K562 (cell line): ENCODE measurements around the gene GPR4. TPM values are rescaled to one million over a fixed set of nuclear protein-coding genes. Genes with fewer than 3 reads are reported as not detected.
A peak's percentile ranks its signal among the peaks of the same experiment; 100 is the strongest.

Experiments
- ATAC-seq: fragments of 200-7000 bp; cut with Tn5 transposase; 3 replicates; pipeline ENCODE4 v1.9.1; 2020; ENCODE audit warnings: moderate library complexity
- BruUV-seq: library from RNA; stranded (reverse); fragments of 400-500 nt; replicated peaks from 2 replicates; lab custom pipeline; 2021; lab: Mats Ljungman, UMichigan
- CTCF ChIA-PET: fragments of 300-600 bp; formaldehyde crosslinking; extraction: SDS; loops from one replicate; lab custom pipeline; 2021; ENCODE audit warnings: low intra/inter-chr PET ratio; lab: Yijun Ruan, JAX
- POLR2A ChIA-PET: fragments of 300-600, 350-650 bp; sonication (Branson Sonifier 250); formaldehyde crosslinking; extraction: SDS; loops from one replicate; lab custom pipeline; 2021; ENCODE audit warnings: antibody characterized with exemption, inconsistent platforms; lab: Yijun Ruan, JAX
- DNase-seq, 4 experiments: peaks; one replicate each; pipeline versions ENCODE4 v3.0.0 to v3.0.0-alpha.2; 2011 to 2018; ENCODE audit warnings: low spot score in 3 of 4, mixed read lengths in 3 of 4; ENCODE audit errors: extremely low read depth in 1 of 4
- FAIRE-seq: peaks from 2 replicates; lab custom pipeline; 2011; peaks lifted over from hg19 to GRCh38; lab: Jason Lieb, UNC
- H2AFZ ChIP-seq: 2 replicates; pipeline ENCODE4 v1.6.0; 2011; ENCODE audit warnings: low read depth, low read length, control low read depth, inconsistent platforms
- H3K27ac ChIP-seq: fragments of 200-600 bp; 3 replicates; pipeline ENCODE4 v1.8.0; 2011; ENCODE audit warnings: low read depth, mild to moderate bottlenecking, control low read depth, inconsistent platforms, low read length, moderate library complexity, mixed read lengths; ENCODE audit errors: extremely low read depth
- H3K27me3 ChIP-seq, 2 experiments: fragments of 300-600 bp in 1 of 2; 2 replicates in 1 of 2; 3 replicates in 1 of 2; pipeline versions ENCODE4 v1.6.0 to v1.8.0; 2011; ENCODE audit warnings: inconsistent platforms in 2 of 2, low read length in 2 of 2, mild to moderate bottlenecking in 1 of 2, mixed read lengths in 1 of 2, moderate library complexity in 1 of 2; ENCODE audit not compliant: control insufficient read depth in 2 of 2, insufficient read depth in 2 of 2
- H3K36me3 ChIP-seq: fragments of 300-600 bp; 3 replicates; pipeline ENCODE4 v1.8.0; 2011; ENCODE audit warnings: mild to moderate bottlenecking, low read length, inconsistent platforms; ENCODE audit not compliant: control insufficient read depth, insufficient read depth
- H3K4me1 ChIP-seq, 2 experiments: fragments of 200-600 bp in 1 of 2; replicated peaks in 1 of 2; 2 replicates in 1 of 2; 3 replicates in 1 of 2; pipeline versions ENCODE4 v1.5.1 to v1.8.0; 2011; ENCODE audit warnings: inconsistent platforms in 2 of 2, low read length in 2 of 2, mild to moderate bottlenecking in 1 of 2, mixed read lengths in 1 of 2, moderate library complexity in 1 of 2; ENCODE audit not compliant: control insufficient read depth in 2 of 2, insufficient read depth in 2 of 2
- H3K4me2 ChIP-seq: 2 replicates; pipeline ENCODE4 v1.6.1; 2011; ENCODE audit warnings: low read length, control low read depth, inconsistent platforms, mixed read lengths; ENCODE audit not compliant: insufficient read depth
- H3K4me3 ChIP-seq: fragments of 200-600 bp; sonication (generic), shearing (Covaris generic); 2 replicates; pipeline ENCODE4 v1.5.1; 2016; ENCODE audit warnings: control low read depth, inconsistent platforms
- H3K79me2 ChIP-seq: fragments of 200-600 bp; 3 replicates; pipeline ENCODE4 v1.8.0; 2011; ENCODE audit warnings: low read length, inconsistent platforms; ENCODE audit not compliant: control insufficient read depth, insufficient read depth
- H3K9ac ChIP-seq, 2 experiments: 2 replicates each; pipeline versions ENCODE4 v1.6.0 to v1.6.1; 2011; ENCODE audit warnings: low read depth in 2 of 2, low read length in 2 of 2, control low read depth in 1 of 2, inconsistent platforms in 1 of 2, mild to moderate bottlenecking in 1 of 2, mixed read lengths in 1 of 2; ENCODE audit not compliant: insufficient read depth in 1 of 2
- H3K9me1 ChIP-seq: one replicate; pipeline ENCODE4 v1.6.0; 2011; ENCODE audit warnings: inconsistent platforms, mild to moderate bottlenecking, low read length, moderate library complexity; ENCODE audit not compliant: control insufficient read depth, insufficient read depth
- H3K9me3 ChIP-seq: replicated peaks from 2 replicates; pipeline ENCODE4 v1.5.1; 2011; ENCODE audit warnings: low read depth, low read length, inconsistent platforms; ENCODE audit not compliant: control insufficient read depth, insufficient read depth
- H4K20me1 ChIP-seq: replicated peaks from 2 replicates; pipeline ENCODE4 v1.6.1; 2011; ENCODE audit warnings: low read length, inconsistent platforms, mixed read lengths; ENCODE audit not compliant: control insufficient read depth, insufficient read depth
- BCOR ChIP-seq: fragments of 450-650 bp; IDR thresholded peaks from 2 replicates; pipeline ENCODE4 v1.6.1; 2016
- KDM1A ChIP-seq, 2 experiments: fragments of 450-650 bp; IDR thresholded peaks; 2 replicates each; pipeline ENCODE4 v1.6.1; 2016; ENCODE audit warnings: mild to moderate bottlenecking in 2 of 2
- MAZ ChIP-seq, 2 experiments: fragments of 450-650 bp in 1 of 2; sonication (generic) in 1 of 2; formaldehyde crosslinking; IDR thresholded peaks in 1 of 2; conservative IDR thresholded peaks in 1 of 2; 2 replicates each; pipeline versions ENCODE4 v1.4.0 to v1.5.0; 2020; ENCODE audit warnings: mild to moderate bottlenecking in 1 of 2, missing genetic modification reagents in 1 of 2
- NRF1 ChIP-seq, 2 experiments: fragments of 450-650 bp; IDR thresholded peaks in 1 of 2; conservative IDR thresholded peaks in 1 of 2; 2 replicates each; pipeline ENCODE4 v1.6.1; 2014; ENCODE audit warnings: mild to moderate bottlenecking in 2 of 2
- RBM25 ChIP-seq: fragments of 200-400 bp; formaldehyde crosslinking; IDR thresholded peaks from 2 replicates; pipeline ENCODE4 v1.6.1; 2018; ENCODE audit warnings: low read length, low read depth, moderate library complexity; ENCODE audit not compliant: severe bottlenecking
- SMARCA5 ChIP-seq: fragments of 450-650 bp; IDR thresholded peaks from 2 replicates; pipeline ENCODE4 v1.6.1; 2016
- SNAPC5 ChIP-seq: fragments of 250-450 bp; sonication (Bioruptor Pico); IDR thresholded peaks from 2 replicates; pipeline ENCODE4 v1.8.0; 2021; ENCODE audit warnings: moderate library complexity, mild to moderate bottlenecking, inconsistent platforms
- SPI1 ChIP-seq: IDR thresholded peaks from 2 replicates; pipeline ENCODE4 v1.6.1; 2011; ENCODE audit warnings: low read depth, low read length, control low read depth, borderline replicate concordance
- WGBS: fragments of 100-300 bp; shearing (Covaris generic); methylation state at CpG from one replicate; pipeline ENCODE4 v1.1.6; 2016; ENCODE audit warnings: low coverage, mixed read lengths; ENCODE audit not compliant: insufficient coverage; ENCODE audit errors: missing lambda C conversion rate; 5-methylcytosine and 5-hydroxymethylcytosine counted together
- in situ Hi-C: fragments of 300-500 bp; cut with MboI; formaldehyde crosslinking; loops from 4 replicates; pipeline ENCODE4 v1.15.0; 2018; ENCODE audit warnings: inconsistent platforms, mixed read lengths
- intact Hi-C: fragments of 100-400 bp; cut with micrococcal nuclease; formaldehyde crosslinking; loops from 2 replicates; pipeline ENCODE4 v1.14.2; 2022
- polyA plus RNA-seq, 8 experiments: library from polyadenylated mRNA; depleted of rRNA in 4 of 8; stranded (reverse) in 5 of 8; unstranded in 3 of 8; fragments of >200 nt; fragmentation: Nextera tagmentation in 2 of 8; fragmentation: Illumina TruSeq in 1 of 8; extraction: Ambion mirVana in 2 of 8; extraction: Trizol in 1 of 8; gene quantifications; 2 replicates each; pipeline versions ENCODE4 v1.2.1 to v1.2.3, GENCODE V29; 2011 to 2014; ENCODE audit warnings: inconsistent platforms in 1 of 8, missing spikeins in 1 of 8
- total RNA-seq, 7 experiments: library from RNA; depleted of rRNA in 6 of 7; stranded (reverse); fragments of >200 nt in 6 of 7; fragmentation: Illumina TruSeq in 2 of 7; extraction: Trizol in 2 of 7; gene quantifications; 2 replicates each; pipeline versions ENCODE4 v1.2.1 to v1.2.3, GENCODE V29; 2011 to 2021; ENCODE audit warnings: low replicate concordance in 1 of 7

Gene GPR4
- total and polyA plus RNA-seq, 9 of the 15 experiments (the other 6 are each of a cell fraction or from before 2014, with no cell fraction given): 0.03 to 0.09 (median 0.04) TPM; not detected in 5

GRCh38 chr19:45601115-45601514 lies 897 bp downstream of the GPR4 start (continued):
- no peak for TF ChIP-seq MAZ (CRISPR knock-in tag; conservative IDR thresholded peaks at IDR 0.05 in 1 of 2, IDR thresholded peaks at IDR 0.05 in 1 of 2)

GRCh38 chr19:45600340-45600885 lies 1.6 kb downstream of the GPR4 start:
- no peak overlapping the region for H3K9ac ChIP-seq
- no peak overlapping the region for H2AFZ ChIP-seq
- H3K36me3 ChIP-seq: no peaks in the 10 kb centered on the region
- H3K79me2 ChIP-seq: no peaks in the 10 kb centered on the region
- no peak overlapping the region for H3K27ac ChIP-seq
- WGBS: 13% methylated on average over 5 of the region's 5 CpGs
- in situ Hi-C loops: no loop called here
- ChIA-PET POLR2A (no interaction called here), CTCF (no interaction called here)
- FAIRE-seq (no peak), DNase-seq (no peak), ATAC-seq (no peak)
- intact Hi-C loops: no loop called here
- no TSS peak for BruUV-seq
- H3K4me3 ChIP-seq: no peak overlapping the region
- H3K9me3 ChIP-seq: no peaks in the 10 kb centered on the region
- peaks cover 3 to 15% of the 10 kb centered on the region in 2 experiments; a peak in 3 of 5 replicates for H3K4me1 ChIP-seq
- H3K27me3 ChIP-seq: peaks cover 41 to 54% of the 10 kb centered on the region in 2 experiments
- TF ChIP-seq KDM1A (IDR thresholded peaks at IDR 0.05): 0 out of 4 replicates have a peak, but pooled peaks of 1 of the 2 experiments have one; percentile 30
- TF ChIP-seq SNAPC5: no peak
- peak; percentile 92 for TF ChIP-seq RBM25
- TF ChIP-seq SPI1: 0 out of 2 replicates have a peak, but pooled peaks have one; percentile 36
- no peak for TF ChIP-seq NRF1 (conservative IDR thresholded peaks at IDR 0.05 in 1 of 2, IDR thresholded peaks at IDR 0.05 in 1 of 2)
- TF ChIP-seq BCOR: peak; percentile 70
- peak; percentile 54; the same call in 1 of the 2 replicates for TF ChIP-seq SMARCA5
- H3K4me2 ChIP-seq: no peak overlapping the region
- H3K9me1 ChIP-seq: no peaks in the 10 kb centered on the region
- 0 out of 2 replicates have a peak, but pooled peaks cover 3% of the 10 kb centered on the region for H4K20me1 ChIP-seq
